Stimulated activated CD4-positive, alpha-beta T cell treated with anti-CD3 and anti-CD28 coated beads, Interleukin-15, amount 100 ng/mL, for 1 hour (primary cell): Measurements from ENCODE around the gene PDE9A.
A peak's percentile ranks its signal among the peaks of the same experiment; 100 is the strongest.

Source experiments
- DNase-seq, 2 donors: peaks; one replicate each; pipeline ENCODE4 v3.0.0-alpha.2; 2020; ENCODE audit warnings: low read depth in 1 of 2, low spot score in 1 of 2

PDE9A gene

DNA sequence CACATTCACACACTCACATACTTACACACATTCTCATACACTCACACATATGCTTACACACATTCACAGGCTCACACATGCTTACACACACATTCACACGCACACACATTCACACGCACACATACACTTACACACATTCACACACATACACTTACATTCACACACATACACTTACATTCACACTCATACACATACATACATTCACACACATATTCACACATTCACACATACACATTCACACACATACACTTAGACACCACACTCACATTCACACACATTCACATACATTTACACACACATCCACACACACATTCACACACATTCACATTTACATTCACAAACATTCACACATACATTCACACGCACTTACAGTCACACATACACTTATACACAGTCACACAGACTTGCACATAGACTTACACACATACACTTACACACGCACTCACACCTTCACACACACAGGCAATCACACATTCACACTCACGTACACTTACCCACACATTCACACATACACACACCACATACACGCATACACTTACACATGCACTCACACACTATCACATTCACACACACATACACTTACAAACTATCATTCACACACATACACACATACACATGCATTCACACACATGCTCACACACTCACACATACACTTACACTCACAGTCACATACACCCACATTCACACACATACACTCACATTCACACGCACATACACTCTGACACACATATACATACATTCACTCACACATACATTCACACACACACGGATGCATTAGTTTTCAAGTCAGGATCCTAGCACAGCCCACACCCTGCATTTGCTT, 16.8 kb downstream of the PDE9A start:
- no peak for DNase-seq

GRCh38 chr21:42670884-42671283, 17.5 kb downstream of the PDE9A start:
- DNase-seq = no peak

- no peak for DNase-seq
These were observed 18.6 kb downstream of the PDE9A start for GRCh38 chr21:42671778-42672593.

DNA sequence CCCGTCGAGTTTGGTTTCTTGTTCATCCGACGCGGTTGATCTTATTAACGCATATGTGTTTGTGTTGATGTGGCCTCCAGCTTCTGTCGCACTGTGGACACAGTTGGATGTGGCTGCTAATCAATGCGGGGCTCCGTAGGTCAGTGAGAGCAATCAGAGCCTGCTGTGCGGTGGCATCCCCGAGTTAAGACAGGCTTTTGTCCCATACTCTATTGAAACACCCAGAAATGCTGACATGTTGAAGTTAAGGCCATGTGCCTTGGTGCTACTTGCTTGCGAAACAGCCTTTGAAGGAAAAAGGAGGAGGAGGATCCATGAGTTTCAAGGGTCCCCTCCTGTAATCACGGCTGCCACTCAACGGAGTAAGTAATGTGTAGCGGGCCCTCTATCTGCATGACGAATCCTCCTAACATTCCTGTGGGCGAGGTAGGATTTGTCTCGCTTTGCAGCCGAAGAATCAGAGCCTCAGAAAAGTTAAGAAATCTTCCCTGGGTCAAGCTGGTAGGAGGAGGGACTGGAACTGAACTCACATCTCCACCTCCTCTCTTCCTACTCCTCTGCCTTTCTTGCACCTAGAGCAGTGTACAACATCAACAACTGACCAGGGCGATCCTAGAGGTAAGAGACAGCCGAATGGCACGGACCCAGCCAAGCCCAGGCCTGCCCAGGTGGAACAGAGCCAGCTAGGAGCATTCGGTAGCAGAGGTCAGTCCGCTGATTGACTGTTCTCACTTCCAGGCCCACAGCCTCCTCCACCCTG, 19.5 kb downstream of the PDE9A start:
- no peak for DNase-seq

GRCh38 chr21:42673633-42674328, 20.4 kb downstream of the PDE9A start:
- no peak for DNase-seq

DNA sequence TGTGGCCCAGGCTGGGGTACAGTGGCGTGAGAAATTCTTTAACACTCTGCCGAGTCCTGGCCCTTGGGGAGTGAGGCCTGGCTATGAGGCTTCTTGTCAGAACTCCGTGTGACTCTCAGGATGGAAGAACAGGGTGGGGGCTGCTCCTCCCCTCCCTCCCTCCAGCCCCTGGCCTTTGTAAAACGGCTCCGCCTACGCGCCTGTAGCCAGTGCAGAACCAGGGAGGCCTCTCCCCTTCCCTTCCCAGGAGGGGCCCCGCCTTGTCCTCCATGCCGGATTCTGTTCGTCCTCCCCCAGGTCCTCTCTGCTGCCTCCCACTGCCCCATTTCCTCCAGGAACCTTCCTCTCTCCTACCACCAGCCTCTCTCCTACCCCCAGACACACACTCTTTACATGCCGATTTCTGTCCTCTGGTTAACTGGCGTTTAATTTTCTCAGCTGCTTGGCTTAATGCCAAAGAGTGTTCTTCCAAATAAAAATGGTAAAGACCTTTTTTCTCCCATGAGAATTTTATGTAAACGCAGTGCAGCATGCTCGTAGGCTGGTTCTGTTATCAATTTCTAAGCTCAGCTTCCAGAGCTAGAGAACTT, 21.0 kb downstream of the PDE9A start:
- no peak for DNase-seq

GRCh38 chr21:42675403-42675802, 22.0 kb downstream of the PDE9A start:
- no peak for DNase-seq

DNA sequence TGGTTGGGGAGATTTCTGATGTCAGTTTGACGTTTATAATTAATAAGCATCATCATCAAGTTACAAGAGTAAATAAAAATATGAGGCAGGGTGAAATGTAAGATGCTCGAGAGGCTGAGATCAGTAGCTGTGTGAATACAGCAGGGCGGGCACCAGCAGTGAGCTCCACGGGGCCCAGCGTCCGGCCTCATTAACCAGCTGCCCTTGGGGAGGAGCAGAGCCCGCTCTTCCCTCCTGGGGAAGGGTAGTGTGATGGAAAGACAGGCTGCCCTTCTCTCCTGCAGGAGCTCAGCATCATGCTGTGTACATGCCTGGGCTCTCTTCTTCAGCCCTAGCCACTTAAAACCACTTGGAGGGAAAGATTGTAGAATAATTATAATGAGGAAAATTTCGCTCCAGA, 23.4 kb downstream of the PDE9A start:
- DNase-seq = no peak

GRCh38 chr21:42677339-42678321, 24.2 kb downstream of the PDE9A start:
- no peak for DNase-seq

- no peak for DNase-seq
These were observed 25.3 kb downstream of the PDE9A start for GRCh38 chr21:42678618-42679295.

GRCh38 chr21:42679319-42680057, 26.1 kb downstream of the PDE9A start:
- no peak for DNase-seq

DNA sequence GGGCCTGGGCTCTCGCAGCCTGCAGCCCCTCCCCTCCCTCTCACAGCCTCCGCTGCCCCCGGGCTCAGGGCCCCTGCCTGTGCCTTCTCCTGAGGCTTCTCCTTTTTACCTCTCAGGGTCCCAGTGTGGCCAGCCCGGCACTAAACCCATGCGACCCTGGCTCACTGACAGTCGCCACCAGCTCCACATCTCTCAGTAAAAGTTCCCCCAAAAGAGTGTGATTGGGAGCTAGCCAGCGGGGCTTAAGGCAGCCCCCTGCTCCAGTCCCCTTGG, 26.6 kb downstream of the PDE9A start:
- no peak for DNase-seq

DNA sequence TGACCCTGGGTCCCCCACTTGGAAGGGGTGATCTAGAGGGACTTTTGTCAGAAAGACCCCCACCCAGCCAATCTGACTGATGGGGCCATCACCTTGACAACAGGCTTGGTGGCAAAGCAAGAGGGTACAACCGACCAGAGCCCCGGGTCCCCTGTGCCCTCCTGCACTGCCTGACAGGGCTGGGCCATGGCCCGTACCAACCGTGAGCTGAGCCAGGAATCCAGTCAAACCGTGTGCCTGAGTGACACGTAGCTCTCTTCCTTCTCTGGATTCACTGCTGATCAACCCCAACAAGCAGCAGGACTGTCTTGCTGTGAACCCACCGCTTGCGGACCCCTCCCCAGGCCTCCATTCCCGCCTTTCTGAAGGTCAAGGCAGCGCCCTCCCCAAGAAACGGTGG, 27.0 kb downstream of the PDE9A start:
- no peak for DNase-seq

DNA sequence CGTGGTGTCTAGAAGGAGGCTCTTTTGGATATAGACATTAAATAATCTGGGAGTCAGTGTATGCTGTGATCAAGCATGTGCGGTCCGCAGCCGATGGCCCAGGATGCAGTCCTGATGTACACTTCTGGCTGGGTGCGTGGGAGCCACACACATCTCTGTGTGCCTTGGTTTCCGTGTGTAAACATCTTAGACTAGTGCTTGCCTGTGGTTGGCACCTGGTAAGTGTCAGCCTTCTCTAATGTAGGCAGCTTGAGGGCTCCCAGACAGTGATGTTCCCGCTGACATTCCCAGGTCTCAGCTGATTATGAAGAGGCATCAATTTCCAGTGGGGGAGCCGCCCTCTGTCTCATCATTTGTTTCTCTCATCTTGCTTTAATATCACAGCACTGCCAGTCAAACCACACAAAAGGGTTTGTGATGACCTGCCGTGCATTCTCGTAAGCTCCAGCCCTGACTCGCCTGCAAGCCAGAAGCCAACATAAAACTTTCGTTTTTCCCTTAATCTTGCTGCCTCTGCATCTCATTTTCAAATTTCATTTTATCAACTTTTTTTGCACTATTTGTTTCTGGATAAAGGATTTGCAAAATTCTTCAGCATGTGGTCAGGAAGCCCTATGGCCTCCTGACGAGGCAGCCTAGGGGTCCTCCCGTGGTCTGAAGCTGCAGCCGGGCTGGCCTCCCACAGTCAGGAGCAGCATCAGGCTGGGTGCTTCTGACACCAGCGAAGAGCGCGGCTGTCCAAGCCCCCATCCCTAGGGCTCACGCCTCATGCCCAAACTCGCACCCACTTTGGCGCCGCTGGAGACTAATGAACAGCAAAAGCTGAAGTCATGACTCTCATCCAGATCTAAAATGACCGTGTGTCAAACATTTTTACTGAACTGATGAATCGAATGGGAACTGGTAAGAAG, 28.1 kb downstream of the PDE9A start:
- no peak for DNase-seq

DNA sequence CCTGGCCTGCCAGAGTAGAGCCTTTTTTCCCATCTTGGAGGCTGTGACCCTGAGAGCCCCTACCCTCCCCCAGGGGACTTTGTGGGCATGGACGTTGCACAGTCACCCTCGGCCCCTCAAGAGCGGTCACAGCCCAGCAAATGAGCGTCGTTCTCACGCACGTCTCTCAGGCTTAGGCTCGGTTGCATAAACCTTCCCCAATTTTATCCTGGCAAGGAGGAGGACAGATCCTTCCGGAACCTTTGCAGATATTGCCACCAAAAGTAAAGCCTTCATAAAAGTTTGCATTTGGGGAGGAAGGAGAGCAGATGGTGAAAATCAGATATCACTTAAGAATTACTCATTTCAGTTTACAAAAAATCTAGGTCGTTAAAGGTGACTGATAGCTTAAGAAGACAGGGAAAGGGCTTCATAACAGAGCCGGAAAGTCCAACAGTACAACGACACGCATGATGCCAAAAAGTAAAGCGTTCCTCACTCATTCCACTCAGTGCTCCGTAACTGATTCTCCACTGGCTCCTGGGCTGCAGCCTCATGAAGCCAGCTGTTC, 29.3 kb downstream of the PDE9A start:
- DNase-seq = no peak

DNA sequence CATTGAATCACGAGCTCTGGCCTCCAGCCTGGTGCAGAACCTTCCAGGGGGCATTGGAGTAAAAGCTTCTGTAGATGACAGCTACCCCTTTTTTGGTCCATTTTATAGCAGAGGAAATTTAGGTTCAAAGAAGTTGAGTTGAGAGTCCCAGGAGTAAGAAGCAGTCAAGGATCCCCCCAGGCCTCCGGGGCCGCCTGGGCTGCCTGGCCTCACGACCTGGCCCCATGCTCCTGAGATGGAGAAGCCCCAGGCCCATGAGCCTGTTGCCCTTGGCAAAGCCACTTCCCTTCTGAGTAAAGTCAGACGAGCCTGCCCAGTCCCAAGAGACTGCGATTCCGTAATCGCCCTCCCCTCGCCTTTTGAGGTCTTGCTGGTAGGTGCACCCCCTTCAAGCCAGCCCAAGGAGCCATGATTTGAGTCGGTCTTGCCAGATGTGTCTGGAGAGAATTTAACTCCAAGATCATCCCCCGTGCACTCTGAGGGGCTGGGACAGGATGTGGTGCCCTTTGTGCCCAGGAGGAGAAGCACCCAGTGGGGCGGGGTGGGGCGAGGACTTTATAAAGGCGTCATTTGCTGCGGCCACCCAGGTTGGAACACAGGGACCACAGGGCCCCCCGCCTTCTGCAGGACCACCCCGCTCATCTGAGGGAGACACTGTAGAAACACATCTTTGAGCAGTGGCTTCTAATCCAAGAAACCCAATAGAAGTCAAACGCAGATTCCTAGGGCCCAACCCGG, 30.1 kb downstream of the PDE9A start:
- DNase-seq = peak in 1 of 2 donors; percentile 20
